Liver (tissue), 9 donors: Measurements from ENCODE around the gene PGM1. TPM values are rescaled to one million over a fixed set of nuclear protein-coding genes. Genes with fewer than 3 reads are reported as not detected.

Experiments
- DNase-seq: peaks from one replicate; pipeline ENCODE4 v3.0.0-alpha.2; 2017; ENCODE audit warnings: low spot score
- H3K27ac ChIP-seq, 2 donors: one replicate each; pipeline ENCODE4 v1.7.0; 2013; ENCODE audit warnings: inconsistent platforms in 2 of 2, low read length in 2 of 2, control low read depth in 1 of 2, low read depth in 1 of 2, mild to moderate bottlenecking in 1 of 2
- H3K27me3 ChIP-seq, 4 donors: one replicate each; pipeline versions ENCODE4 v1.6.1 to v1.7.0; 2013; ENCODE audit warnings: low read length in 3 of 4, inconsistent platforms in 1 of 4, mild to moderate bottlenecking in 1 of 4, moderate library complexity in 1 of 4; ENCODE audit not compliant: control insufficient read depth in 4 of 4, insufficient read depth in 4 of 4
- H3K36me3 ChIP-seq, 4 donors: one replicate each; pipeline versions ENCODE4 v1.6.1 to v1.7.0; 2013; ENCODE audit warnings: low read length in 3 of 4, mild to moderate bottlenecking in 3 of 4, low read depth in 1 of 4, moderate library complexity in 1 of 4; ENCODE audit not compliant: control insufficient read depth in 4 of 4, insufficient read depth in 3 of 4
- H3K4me1 ChIP-seq, 4 donors: one replicate each; pipeline versions ENCODE4 v1.6.1 to v1.7.0; 2013; ENCODE audit warnings: low read length in 3 of 4, mild to moderate bottlenecking in 3 of 4, moderate library complexity in 1 of 4; ENCODE audit not compliant: control insufficient read depth in 4 of 4, insufficient read depth in 4 of 4
- H3K4me3 ChIP-seq, 3 donors: one replicate each; pipeline versions ENCODE4 v1.6.1 to v1.7.0; 2013; ENCODE audit warnings: low read length in 3 of 3, control low read depth in 1 of 3, low read depth in 1 of 3, mild to moderate bottlenecking in 1 of 3
- H3K9ac ChIP-seq, 2 donors: one replicate each; pipeline ENCODE4 v1.7.0; 2013; ENCODE audit warnings: low read length in 2 of 2, mild to moderate bottlenecking in 2 of 2, moderate library complexity in 2 of 2, control low read depth in 1 of 2, low read depth in 1 of 2
- H3K9me3 ChIP-seq, 4 donors: one replicate each; pipeline versions ENCODE4 v1.6.1 to v1.7.0; 2013; ENCODE audit warnings: low read length in 3 of 4; ENCODE audit not compliant: control insufficient read depth in 4 of 4
- EGR1 ChIP-seq, 2 donors: IDR thresholded peaks; 2 replicates each; pipeline ENCODE4 v1.6.1; 2016 to 2018; ENCODE audit warnings: antibody characterized with exemption in 2 of 2, low read depth in 2 of 2
- FOXA1 ChIP-seq: IDR thresholded peaks from 2 replicates; pipeline ENCODE4 v1.6.1; 2016; ENCODE audit warnings: antibody characterized with exemption
- FOXA2 ChIP-seq: IDR thresholded peaks from 2 replicates; pipeline ENCODE4 v1.6.1; 2016; ENCODE audit warnings: antibody characterized with exemption
- GABPA ChIP-seq, 2 donors: IDR thresholded peaks in 1 of 2; conservative IDR thresholded peaks in 1 of 2; 2 replicates each; pipeline ENCODE4 v1.6.1; 2016; ENCODE audit warnings: antibody characterized with exemption in 2 of 2, mild to moderate bottlenecking in 1 of 2, moderate library complexity in 1 of 2
- HNF4A ChIP-seq, 2 donors: conservative IDR thresholded peaks; 2 replicates each; pipeline ENCODE4 v1.6.1; 2016; ENCODE audit warnings: antibody characterized with exemption in 2 of 2, mild to moderate bottlenecking in 2 of 2
- HNF4G ChIP-seq: IDR thresholded peaks from 2 replicates; pipeline ENCODE4 v1.6.1; 2016; ENCODE audit warnings: antibody characterized with exemption
- JUND ChIP-seq, 2 donors: IDR thresholded peaks; 2 replicates each; pipeline ENCODE4 v1.6.1; 2016; ENCODE audit warnings: antibody characterized with exemption in 2 of 2
- NR2F2 ChIP-seq: IDR thresholded peaks from 2 replicates; pipeline ENCODE4 v1.6.1; 2016; ENCODE audit warnings: antibody characterized with exemption
- RAD21 ChIP-seq, 2 donors: IDR thresholded peaks; 2 replicates each; pipeline ENCODE4 v1.6.1; 2016; ENCODE audit warnings: antibody characterized with exemption in 2 of 2, mild to moderate bottlenecking in 2 of 2
- RXRA ChIP-seq, 2 donors: IDR thresholded peaks; 2 replicates each; pipeline ENCODE4 v1.6.1; 2017 to 2018; ENCODE audit warnings: antibody characterized with exemption in 2 of 2, mild to moderate bottlenecking in 1 of 2
- SP1 ChIP-seq: IDR thresholded peaks from 2 replicates; pipeline ENCODE4 v1.6.1; 2018; ENCODE audit warnings: antibody characterized with exemption, mild to moderate bottlenecking
- TAF1 ChIP-seq: conservative IDR thresholded peaks from 2 replicates; pipeline ENCODE4 v1.6.1; 2016; ENCODE audit warnings: antibody characterized with exemption, mild to moderate bottlenecking
- YY1 ChIP-seq: IDR thresholded peaks from 2 replicates; pipeline ENCODE4 v1.6.1; 2016; ENCODE audit warnings: antibody characterized with exemption, mild to moderate bottlenecking
- WGBS: extraction: QIAGEN DNeasy Blood & Tissue Kit; methylation state at CpG from one replicate; pipeline ENCODE4 v1.1.7; 2013; 5-methylcytosine and 5-hydroxymethylcytosine counted together
- polyA plus RNA-seq, 2 donors: library from polyadenylated mRNA; stranded (reverse) in 1 of 2; unstranded in 1 of 2; fragments of 200-250 nt in 1 of 2; fragments of >200 nt in 1 of 2; fragmentation: Nextera tagmentation in 1 of 2; extraction: Ambion mirVana in 1 of 2; gene quantifications; one replicate each; pipeline versions ENCODE4 v1.2.1 to v1.2.3, GENCODE V29; 2013 to 2015
- total RNA-seq, 2 donors: library from RNA; depleted of rRNA; stranded (reverse); fragments of >200 nt; gene quantifications; one replicate each; pipeline ENCODE4 v1.2.3, GENCODE V29; 2014
- TF ChIP-seq, protein P1 (sequence below): IDR thresholded peaks from 2 replicates; pipeline ENCODE4 v1.6.1; 2016; ENCODE audit warnings: antibody characterized with exemption
- TF ChIP-seq, protein P2 (sequence below): fragments of 150-350 bp; IDR thresholded peaks from 2 replicates; pipeline ENCODE4 v1.5.1; 2017; ENCODE audit warnings: improper control_type of control experiment, low read depth, low read length; ENCODE audit not compliant: missing input control
- TF ChIP-seq, protein P3 (sequence below): IDR thresholded peaks from 2 replicates; pipeline ENCODE4 v1.6.1; 2016; ENCODE audit warnings: antibody characterized with exemption, mild to moderate bottlenecking
- donor health status: healthy.
- donor health status: healthy.
- donor health status: healthy.
- donor health status: healthy.
- donor health status: healthy.

PGM1 gene
- total and polyA plus RNA-seq, 4 donors, result 57.3 to 224 (median 120) TPM

DNA sequence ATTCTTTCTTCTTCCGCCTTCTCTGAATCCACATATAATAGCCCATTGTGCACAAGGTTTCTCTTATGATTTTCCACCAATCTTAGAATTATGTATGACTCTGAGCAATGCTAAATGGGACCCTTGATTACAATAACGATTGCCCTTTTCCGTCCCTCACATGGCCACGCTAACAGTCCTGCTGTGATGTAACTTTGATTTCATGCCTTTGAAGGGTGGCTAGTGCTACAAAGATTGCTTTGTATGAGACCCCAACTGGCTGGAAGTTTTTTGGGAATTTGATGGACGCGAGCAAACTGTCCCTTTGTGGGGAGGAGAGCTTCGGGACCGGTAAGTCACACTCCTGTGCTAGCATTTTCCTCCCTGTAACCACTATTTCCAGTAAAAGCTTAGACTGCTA lies 45.3 kb downstream of the PGM1 start:
- Histone ChIP-seq H3K36me3 (peaks cover 0 to 29% (median 20%) of the 10 kb centered on the region in 4 donors), H3K9ac (no peak overlapping the region), H3K27me3 (no peaks in the 10 kb centered on the region), H3K4me1 (peaks cover 15 to 74% (median 53%) of the 10 kb centered on the region in 4 donors), H3K4me3 (no peak overlapping the region), H3K9me3 (no peaks in the 10 kb centered on the region), H3K27ac (no peak overlapping the region)
- no peak for DNase-seq
- no peak for TF ChIP-seq RAD21 (IDR thresholded peaks at IDR 0.05)
- TF ChIP-seq RXRA (IDR thresholded peaks at IDR 0.05), result no peak
- no peak for TF ChIP-seq YY1
- TF ChIP-seq HNF4A (conservative IDR thresholded peaks at IDR 0.05), result no peak
- TF ChIP-seq, protein P1, sequence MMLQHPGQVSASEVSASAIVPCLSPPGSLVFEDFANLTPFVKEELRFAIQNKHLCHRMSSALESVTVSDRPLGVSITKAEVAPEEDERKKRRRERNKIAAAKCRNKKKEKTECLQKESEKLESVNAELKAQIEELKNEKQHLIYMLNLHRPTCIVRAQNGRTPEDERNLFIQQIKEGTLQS, result no peak
- TF ChIP-seq FOXA2, result no peak
- WGBS, result 92% methylated on average over 8 of the region's 8 CpGs

DNA sequence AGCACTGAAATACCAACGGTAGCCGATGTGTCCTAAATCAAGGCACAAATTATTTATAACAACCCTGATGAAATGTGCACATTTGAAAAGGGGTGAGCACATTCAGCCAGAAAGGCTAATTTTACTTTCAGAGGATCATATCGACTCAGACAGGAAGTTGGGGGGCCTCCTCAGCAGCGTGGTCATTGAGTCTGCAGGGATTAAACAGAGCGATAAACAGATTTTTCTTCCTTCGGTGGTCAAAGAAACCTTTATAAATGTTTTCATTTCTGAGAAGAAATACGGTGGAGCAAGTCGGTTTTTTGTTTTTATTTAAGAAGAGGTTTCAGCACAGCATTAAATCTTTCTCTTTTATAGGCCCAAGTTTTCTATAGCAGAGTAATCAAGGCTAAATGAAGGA lies 45.7 kb downstream of the PGM1 start:
- TF ChIP-seq SP1, result no peak
- no peak for TF ChIP-seq JUND (IDR thresholded peaks at IDR 0.05)
- TF ChIP-seq HNF4G, result no peak
- no peak for TF ChIP-seq FOXA2
- TF ChIP-seq YY1, result no peak
- TF ChIP-seq RXRA (IDR thresholded peaks at IDR 0.05), result no peak
- TF ChIP-seq, protein P1, result no peak
- no peak for TF ChIP-seq NR2F2
- TF ChIP-seq HNF4A (conservative IDR thresholded peaks at IDR 0.05), result no peak
- TF ChIP-seq GABPA (IDR thresholded peaks at IDR 0.05 in 1 of 2, conservative IDR thresholded peaks at IDR 0.05 in 1 of 2), result no peak
- no peak for TF ChIP-seq EGR1 (IDR thresholded peaks at IDR 0.05; ENCODE audit: low read depth in 2 of 2)
- DNase-seq, result no peak
- WGBS, result 85% methylated on average over 8 of the region's 8 CpGs

DNA sequence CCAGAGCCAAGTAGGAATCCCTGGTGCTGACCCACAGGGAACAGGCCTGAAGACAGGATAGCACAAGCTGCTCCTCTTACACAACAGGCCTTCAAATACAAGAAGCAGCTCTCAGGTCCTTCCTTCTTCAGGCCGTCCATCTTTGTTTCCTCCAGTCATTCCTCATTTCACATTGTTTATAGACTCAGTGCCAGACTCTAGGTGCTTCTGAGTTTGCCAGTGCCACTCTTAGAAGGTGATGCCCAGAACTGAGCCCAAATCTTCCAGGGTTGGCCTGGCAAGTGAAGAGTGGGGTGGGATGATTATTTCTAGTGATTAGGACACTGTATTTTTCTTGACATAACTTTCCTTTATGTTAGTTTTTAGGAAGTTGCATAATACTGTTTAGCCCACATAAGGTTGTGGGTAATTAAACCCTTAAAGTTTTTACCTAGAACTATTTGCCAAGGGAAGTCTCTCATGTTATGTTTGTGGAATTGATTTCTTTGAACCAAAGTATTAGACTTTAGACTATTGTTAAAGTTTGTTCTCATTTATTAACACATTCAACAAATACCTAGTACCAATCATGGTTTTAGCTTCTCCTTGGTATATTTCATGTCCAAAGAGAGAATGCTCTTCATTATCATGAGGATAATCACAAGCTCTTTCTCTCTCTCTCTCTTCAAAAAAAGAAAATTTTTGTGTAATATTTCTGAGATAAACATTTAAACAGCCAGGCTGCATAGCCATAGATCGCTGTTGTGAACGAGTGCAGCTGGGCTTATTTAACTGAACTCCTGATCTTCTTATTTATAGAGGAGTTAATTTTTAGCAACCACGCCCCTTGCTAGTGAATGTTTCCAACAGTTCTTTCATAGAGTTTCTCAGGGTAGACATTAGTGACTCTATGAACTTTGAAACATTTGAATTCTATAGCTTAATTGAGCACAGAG lies 47.7 kb downstream of the PGM1 start:
- peaks cover 0 to 20% (median 10%) of the 10 kb centered on the region in 4 donors for H3K36me3 ChIP-seq
- H3K9ac ChIP-seq, result peak overlapping the region in 1 of 2 donors; percentile 49
- peak overlapping the region; percentile 71 to 75 for H3K27ac ChIP-seq
- H3K27me3 ChIP-seq, result no peaks in the 10 kb centered on the region
- H3K9me3 ChIP-seq, result no peaks in the 10 kb centered on the region
- H3K4me1 ChIP-seq, result peaks cover 17 to 85% (median 71%) of the 10 kb centered on the region in 4 donors
- DNase-seq, result no peak
- 32% methylated on average over 4 of the region's 4 CpGs for WGBS
- H3K4me3 ChIP-seq, result no peak overlapping the region
- TF ChIP-seq FOXA2, result peak; percentile 78
- peak in 1 of 2 donors; percentile 24 for TF ChIP-seq GABPA (IDR thresholded peaks at IDR 0.05 in 1 of 2, conservative IDR thresholded peaks at IDR 0.05 in 1 of 2)
- peak; percentile 7 for TF ChIP-seq NR2F2
- no peak for TF ChIP-seq TAF1
- TF ChIP-seq RXRA (IDR thresholded peaks at IDR 0.05), result peak; percentile 61 to 71
- peak; percentile 75 for TF ChIP-seq YY1
- TF ChIP-seq, protein P2, sequence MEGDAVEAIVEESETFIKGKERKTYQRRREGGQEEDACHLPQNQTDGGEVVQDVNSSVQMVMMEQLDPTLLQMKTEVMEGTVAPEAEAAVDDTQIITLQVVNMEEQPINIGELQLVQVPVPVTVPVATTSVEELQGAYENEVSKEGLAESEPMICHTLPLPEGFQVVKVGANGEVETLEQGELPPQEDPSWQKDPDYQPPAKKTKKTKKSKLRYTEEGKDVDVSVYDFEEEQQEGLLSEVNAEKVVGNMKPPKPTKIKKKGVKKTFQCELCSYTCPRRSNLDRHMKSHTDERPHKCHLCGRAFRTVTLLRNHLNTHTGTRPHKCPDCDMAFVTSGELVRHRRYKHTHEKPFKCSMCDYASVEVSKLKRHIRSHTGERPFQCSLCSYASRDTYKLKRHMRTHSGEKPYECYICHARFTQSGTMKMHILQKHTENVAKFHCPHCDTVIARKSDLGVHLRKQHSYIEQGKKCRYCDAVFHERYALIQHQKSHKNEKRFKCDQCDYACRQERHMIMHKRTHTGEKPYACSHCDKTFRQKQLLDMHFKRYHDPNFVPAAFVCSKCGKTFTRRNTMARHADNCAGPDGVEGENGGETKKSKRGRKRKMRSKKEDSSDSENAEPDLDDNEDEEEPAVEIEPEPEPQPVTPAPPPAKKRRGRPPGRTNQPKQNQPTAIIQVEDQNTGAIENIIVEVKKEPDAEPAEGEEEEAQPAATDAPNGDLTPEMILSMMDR, result no peak
- peak in 1 of 2 donors; percentile 9 for TF ChIP-seq EGR1 (IDR thresholded peaks at IDR 0.05; ENCODE audit: low read depth in 2 of 2)
- TF ChIP-seq SP1, result peak; percentile 89
- TF ChIP-seq HNF4G, result peak; percentile 74
- peak in 1 of 2 donors; percentile 65 for TF ChIP-seq JUND (IDR thresholded peaks at IDR 0.05)
- TF ChIP-seq, protein P3, sequence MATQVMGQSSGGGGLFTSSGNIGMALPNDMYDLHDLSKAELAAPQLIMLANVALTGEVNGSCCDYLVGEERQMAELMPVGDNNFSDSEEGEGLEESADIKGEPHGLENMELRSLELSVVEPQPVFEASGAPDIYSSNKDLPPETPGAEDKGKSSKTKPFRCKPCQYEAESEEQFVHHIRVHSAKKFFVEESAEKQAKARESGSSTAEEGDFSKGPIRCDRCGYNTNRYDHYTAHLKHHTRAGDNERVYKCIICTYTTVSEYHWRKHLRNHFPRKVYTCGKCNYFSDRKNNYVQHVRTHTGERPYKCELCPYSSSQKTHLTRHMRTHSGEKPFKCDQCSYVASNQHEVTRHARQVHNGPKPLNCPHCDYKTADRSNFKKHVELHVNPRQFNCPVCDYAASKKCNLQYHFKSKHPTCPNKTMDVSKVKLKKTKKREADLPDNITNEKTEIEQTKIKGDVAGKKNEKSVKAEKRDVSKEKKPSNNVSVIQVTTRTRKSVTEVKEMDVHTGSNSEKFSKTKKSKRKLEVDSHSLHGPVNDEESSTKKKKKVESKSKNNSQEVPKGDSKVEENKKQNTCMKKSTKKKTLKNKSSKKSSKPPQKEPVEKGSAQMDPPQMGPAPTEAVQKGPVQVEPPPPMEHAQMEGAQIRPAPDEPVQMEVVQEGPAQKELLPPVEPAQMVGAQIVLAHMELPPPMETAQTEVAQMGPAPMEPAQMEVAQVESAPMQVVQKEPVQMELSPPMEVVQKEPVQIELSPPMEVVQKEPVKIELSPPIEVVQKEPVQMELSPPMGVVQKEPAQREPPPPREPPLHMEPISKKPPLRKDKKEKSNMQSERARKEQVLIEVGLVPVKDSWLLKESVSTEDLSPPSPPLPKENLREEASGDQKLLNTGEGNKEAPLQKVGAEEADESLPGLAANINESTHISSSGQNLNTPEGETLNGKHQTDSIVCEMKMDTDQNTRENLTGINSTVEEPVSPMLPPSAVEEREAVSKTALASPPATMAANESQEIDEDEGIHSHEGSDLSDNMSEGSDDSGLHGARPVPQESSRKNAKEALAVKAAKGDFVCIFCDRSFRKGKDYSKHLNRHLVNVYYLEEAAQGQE, result peak; percentile 55
- TF ChIP-seq FOXA1, result peak; percentile 33
- TF ChIP-seq, protein P1, result no peak

More for the DNA sequence above, 45.7 kb downstream of the PGM1 start:
- Histone ChIP-seq H3K4me3 (no peak overlapping the region), H3K27me3 (no peaks in the 10 kb centered on the region), H3K27ac (no peak overlapping the region), H3K9ac (no peak overlapping the region), H3K36me3 (peaks cover 0 to 29% (median 20%) of the 10 kb centered on the region in 4 donors), H3K9me3 (no peaks in the 10 kb centered on the region), H3K4me1 (peaks cover 17 to 78% (median 57%) of the 10 kb centered on the region in 4 donors)
